GM19463 (cell line): ENCODE measurements around the gene ACVR2B.
"Not testable (repeated sequence)": the region's sequence is repeated elsewhere in the genome, so short reads cannot be mapped to it uniquely, and the experiment has no call there.

Experiments used
- ATAC-seq: cut with Tn5 transposase; IDR thresholded peaks from one replicate; pipeline ENCODE4 v1.9.1; 2021; ENCODE audit warnings: mild to moderate bottlenecking, moderate library complexity; ENCODE audit not compliant: unreplicated experiment

ACVR2B gene

GRCh38 chr3:38453075-38453912, at the start of gene ACVR2B:
Gene ACVR2B, plus strand, starts transcription at chr3:38453890. Its CDS starts 433 bp downstream, at chr3:38454323.
- peak; percentile 53 for ATAC-seq

GRCh38 chr3:38404286-38404685, 49.4 kb upstream of the ACVR2B start:
- no peak for ATAC-seq

DNA sequence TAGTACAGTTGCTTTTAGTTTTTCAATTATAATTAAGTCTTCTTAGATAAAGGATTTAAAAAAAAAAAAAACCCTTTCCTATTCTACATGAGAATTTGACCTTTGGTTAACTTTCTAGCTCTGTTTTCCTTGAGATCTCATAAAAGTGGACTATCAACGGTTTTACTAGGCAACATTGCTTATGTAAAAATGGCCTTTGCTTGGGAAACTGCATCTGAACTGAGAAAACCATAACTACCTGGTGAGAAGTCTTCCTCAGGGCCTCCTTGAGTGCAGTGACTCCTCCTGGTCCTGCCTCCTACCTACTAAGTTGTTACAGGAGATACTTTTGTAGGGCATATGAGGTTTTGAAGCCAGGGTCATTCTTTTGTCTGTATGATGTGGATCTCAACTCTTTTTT, 42.1 kb upstream of the ACVR2B start:
- ATAC-seq: no peak

DNA sequence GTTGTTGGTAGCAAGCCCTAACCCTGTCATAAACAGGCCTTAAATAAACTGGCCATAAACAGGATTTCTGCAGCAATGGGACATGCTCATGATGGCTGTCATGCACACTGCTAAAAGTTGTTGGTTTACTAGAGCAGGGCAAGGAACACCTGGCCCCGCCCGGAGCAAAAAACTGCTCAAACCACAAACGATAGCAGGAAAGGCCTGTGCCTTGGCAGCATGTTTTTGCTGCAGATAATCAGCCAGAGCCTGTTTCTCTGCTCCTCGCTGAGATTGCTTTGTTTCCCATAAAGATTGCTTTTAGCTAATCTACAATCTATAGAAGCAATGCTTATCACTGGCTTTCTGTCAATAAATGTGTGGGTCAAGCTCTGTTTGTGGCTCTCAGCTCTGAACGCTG, 32.9 kb upstream of the ACVR2B start:
- ATAC-seq: not testable (repeated sequence)

DNA sequence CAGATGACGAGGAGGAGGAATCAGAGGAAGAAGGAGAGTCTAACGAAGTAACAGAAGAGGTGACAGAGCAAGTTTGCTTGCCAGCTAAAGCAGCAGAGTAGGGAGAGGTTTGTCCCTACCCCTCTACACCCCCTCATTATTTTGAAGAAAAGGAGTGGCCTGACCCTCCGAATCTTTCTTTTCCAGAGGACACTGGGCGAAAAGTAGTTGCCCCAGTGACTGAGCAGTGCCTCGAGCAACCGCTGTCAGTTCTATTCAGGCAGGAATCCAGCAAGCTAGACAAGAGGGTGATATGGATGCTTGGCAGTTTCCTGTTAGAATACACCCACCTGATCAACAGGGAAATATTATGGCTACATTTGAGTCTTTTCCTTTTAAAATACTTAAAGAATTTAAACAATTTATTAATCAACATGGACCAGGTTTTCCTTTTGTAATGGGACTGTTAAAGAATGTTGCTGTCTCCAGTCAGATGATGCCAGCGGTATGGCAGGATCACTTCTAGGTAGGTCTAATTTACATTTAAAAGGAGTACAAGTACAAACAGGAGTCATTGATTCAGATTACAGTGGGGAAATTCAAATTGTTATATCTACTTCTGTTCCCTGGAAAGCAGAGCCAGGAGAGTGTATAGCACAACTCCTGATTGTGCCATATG, 31.9 kb upstream of the ACVR2B start:
- no peak for ATAC-seq

GRCh38 chr3:38426798-38427426, 26.8 kb upstream of the ACVR2B start:
- not testable (repeated sequence) for ATAC-seq

DNA sequence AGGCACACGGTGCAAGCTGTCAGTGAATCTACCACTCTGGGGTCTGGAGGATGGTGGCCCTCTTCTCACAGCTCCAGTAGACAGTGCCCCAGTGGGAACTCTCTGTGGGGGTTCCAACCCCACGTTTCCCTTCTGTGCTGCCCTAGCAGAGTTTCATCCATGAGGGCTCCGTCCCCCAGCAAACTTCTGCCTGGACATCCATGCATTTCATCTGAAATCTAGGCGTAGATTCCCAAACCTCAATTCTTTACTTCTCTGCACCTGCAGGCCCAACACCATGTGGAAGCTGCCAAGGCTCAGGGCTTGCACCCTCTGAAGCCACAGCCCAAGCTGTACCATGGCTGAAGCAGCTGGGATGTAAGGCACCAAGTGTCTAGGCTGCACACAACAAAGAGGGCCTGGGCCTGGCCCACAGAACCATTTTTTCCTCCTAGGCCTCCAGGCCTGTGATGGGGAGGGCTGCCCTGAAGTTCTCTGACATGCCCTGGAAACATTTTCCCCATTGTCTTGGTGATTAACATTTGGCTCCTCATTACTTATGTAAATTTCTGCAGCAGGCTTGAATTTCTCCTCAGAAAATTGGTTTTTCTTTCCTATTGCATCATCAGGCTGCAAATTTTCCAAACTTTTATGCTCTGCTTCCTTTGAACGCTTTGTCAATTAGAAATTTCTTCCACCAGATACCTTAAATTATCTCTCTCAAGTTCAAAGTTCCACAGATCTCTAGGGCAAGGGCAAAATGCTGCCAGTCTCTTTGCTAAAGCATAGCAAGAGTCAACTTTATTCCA, 20.6 kb upstream of the ACVR2B start:
- ATAC-seq: not testable (repeated sequence)

DNA sequence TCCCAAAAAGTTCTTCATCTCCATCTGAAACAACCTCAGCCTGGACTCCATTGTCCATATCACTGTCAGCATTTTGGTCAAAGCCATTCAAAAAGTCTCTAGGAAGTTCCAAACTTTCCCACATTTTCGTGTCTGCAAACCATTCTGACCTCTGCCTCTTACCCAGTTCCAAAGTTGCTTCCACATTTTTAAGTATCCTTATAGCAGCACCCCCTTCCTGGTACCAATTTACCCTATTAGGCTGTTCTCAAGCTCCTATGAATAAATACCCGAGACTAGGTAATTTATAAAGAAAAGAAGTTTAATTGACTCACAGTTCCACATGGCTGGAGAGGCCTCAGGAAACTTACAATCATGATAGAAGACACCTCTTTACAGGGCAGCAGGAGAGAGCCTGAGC, 20.0 kb upstream of the ACVR2B start:
- not testable (repeated sequence) for ATAC-seq

- not testable (repeated sequence) for ATAC-seq
These were observed 15.1 kb upstream of the ACVR2B start for GRCh38 chr3:38438436-38439069.

DNA sequence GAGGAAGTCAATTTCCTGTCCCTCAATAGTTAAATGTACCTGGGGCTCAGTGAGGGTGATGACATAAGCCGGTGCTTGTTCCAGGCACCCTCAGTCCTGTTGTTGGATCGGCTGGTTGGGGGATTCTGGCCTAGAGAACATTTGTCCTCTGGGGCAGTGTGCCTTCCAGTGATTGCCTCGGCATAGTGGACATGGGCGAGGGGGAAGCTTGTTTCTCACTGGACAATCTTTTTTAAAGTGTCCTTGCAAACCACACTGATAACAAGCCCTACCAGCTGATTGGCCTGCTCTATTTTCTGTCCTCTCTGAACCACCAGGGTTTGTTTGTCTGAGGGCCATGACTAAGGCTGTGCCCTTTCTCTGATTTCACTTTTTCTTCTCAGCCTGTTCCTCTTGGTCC, 10.5 kb upstream of the ACVR2B start:
- not testable (repeated sequence) for ATAC-seq

DNA sequence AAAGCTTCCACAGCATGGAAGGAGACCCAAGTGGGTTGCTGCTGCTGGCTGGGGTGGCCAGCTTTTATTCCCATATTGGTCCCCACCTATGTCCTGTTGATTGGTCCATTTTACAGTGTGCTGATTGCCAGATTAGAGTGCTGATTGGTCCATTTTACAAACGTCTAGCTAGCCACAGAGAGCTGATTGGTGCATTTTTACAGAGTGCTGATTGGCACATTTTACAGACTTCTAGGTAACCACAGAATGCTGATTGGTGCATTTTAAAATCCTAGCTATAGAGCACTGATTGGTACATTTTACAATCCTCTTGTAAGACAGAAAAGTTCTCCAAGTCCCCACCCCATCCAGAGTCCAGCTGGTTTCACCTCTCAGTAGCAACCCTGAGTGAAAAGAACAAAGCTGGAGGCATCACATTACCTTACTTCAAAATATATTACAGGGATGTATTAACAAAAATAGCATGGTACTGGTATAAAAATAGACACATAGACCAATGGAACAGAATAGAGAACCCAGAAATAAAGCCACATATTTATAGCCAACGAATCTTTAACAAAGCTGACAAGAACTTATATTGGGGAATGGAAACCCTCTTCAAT, 7.5 kb upstream of the ACVR2B start:
- no peak for ATAC-seq

GRCh38 chr3:38446812-38447211, 6.9 kb upstream of the ACVR2B start:
- ATAC-seq: no peak

- ATAC-seq: no peak
These were observed 2.8 kb upstream of the ACVR2B start for GRCh38 chr3:38450853-38451252.

DNA sequence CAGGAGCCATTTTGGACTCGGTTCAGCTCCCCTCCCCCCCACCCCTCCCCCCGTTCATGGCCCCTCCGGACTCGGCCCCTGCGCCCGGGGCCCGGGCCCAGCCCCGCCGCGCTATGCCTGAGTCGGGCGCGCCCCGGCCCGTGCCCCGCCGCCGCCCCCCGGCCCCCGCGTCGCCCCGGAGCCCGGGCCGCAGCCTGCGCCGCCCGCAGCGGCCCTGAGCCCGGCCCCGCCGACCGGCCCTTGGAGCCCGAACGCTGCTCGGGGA, 155 bp downstream of the ACVR2B start:
- ATAC-seq: peak; percentile 8

- peak; percentile 27 for ATAC-seq
These were observed 641 bp downstream of the ACVR2B start for GRCh38 chr3:38454178-38454883.

DNA sequence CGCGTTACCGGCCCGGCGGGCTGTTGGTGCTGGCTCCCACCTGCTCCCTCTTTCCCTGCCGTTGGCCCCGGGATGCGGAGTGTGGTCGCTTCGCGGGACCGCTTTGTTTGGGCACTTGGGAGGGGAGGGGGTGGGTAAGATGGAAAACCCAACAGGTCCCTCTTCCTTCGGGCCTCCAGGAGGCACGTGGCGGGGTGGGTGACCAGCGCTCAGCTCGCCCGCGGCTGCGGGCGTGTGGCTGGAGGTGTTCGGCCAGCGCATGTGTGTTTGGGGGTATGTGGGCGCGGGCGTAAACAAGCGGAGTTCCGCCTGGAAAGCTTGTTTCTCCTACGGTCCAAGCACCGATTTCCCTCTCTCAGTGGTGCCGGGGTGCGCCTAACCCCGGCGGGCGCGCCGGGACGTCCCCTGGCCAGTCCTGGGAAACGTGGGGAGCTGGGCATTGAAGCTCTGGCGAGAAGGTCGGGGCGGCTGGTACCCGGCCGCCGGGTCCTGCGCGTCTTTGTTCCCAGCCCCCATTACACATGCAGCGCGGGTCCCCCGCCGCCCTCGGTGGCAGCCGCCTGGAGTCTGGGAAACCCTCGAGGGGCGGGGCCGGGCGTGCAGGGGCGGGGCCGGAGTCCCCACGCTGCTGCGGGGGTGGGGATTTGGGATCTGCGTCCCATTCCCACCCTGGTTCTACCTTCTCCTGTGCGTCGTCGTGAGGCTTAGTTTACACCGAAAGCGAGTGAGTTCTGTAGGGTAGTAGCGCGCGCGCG, 1.4 kb downstream of the ACVR2B start:
- ATAC-seq: peak; percentile 48

DNA sequence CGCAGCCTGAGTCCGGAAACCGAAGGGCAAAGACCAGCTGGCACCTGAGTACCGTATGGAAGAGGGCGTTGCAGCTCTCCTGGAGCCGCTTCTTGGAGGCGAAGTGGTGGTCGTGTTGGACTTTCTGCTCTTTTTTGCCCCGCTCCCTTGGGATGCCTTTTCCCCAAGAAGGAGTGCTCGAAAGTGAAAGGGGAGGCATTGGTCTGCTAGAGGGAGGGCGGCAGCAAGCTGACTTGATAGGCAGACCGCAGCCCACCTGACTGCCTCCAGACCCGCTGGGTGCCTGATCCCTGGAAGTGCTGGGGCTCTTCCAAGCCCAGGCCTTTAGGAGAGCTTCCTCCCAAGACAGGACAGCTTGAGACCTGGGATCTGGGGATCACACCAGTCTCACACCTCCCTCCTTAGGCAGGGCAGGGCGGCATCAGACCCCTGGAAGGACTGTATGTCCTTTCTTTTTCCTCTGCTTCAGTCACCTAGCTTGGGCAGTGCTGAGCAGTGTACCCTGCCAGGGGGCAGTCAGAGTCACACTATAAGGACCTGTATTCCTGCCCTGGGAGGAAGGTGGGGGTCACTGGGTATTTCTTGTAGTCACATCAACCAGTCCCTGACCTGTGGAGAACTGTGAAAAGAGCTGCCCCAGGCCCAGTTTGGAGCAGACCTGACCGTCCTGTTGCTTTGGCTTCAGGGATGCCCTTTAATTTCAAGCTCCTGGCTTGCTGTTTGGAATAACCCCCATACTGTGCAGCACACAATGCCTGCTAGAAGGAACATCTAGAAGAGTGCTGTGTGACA, 2.1 kb downstream of the ACVR2B start:
- peak; percentile 10 for ATAC-seq
